DND-41 (cell line): ENCODE results near the gene PCSK2.

Experiments used
- CTCF ChIP-seq: IDR thresholded peaks from 2 replicates; pipeline ENCODE4 v1.5.1; 2012; ENCODE audit warnings: borderline replicate concordance, low read length, moderate library complexity, mild to moderate bottlenecking; ENCODE audit not compliant: poor library complexity, severe bottlenecking; ENCODE audit errors: extremely low read depth
- EZH2 ChIP-seq: IDR thresholded peaks from 3 replicates; pipeline ENCODE4 v1.6.1; 2012; ENCODE audit warnings: borderline replicate concordance, low read depth, mild to moderate bottlenecking, moderate library complexity, low read length, inconsistent platforms; ENCODE audit not compliant: severe bottlenecking

- TF ChIP-seq CTCF = no peak
- TF ChIP-seq EZH2 = no peak
Measured at GRCh38 chr20:17500271-17500670, 273.4 kb downstream of the PCSK2 start.
